Measurements from ENCODE around the gene MRPS6. TPM values are rescaled to one million over a fixed set of nuclear protein-coding genes. Genes with fewer than 3 reads are reported as not detected.

MRPS6 gene
- total RNA-seq, 1 donor: 19.2 TPM

DNA sequence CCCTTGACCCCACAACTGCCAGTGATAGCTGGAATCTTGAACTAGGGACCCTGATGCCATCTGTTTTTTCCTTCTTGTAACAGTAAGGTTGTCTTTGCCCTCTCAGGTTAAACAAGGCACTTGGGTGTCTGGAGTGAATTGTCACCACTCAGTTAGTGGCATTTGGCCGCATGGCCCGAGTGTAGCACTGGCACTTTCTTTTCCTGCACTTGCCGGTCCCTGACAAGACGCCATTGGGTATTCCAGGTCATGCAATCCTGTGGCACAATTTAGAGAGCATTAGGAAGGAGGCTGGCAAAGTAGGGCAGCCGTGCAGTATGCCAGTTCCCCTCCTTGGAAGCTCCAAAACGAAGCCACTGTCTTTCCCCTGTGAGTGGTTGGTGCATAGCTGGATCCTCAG is 70.8 kb downstream of the MRPS6 start:
- Histone ChIP-seq H3K79me2 (ENCODE audit: insufficient read depth, low read length) (peaks cover 37% of the 10 kb centered on the region), H4K20me1 (ENCODE audit: insufficient read depth, low read length) (peaks cover 9% of the 10 kb centered on the region), H2AFZ (ENCODE audit: low read length) (no peak overlapping the region), H3K4me2 (ENCODE audit: insufficient read depth, low read length) (no peak overlapping the region), H3K4me1 (ENCODE audit: insufficient read depth, low read length) (peaks cover 13% of the 10 kb centered on the region), H3K4me3 (ENCODE audit: insufficient read depth, low read length) (no peak overlapping the region), H3K36me3 (ENCODE audit: insufficient read depth, low read length) (peaks cover 25% of the 10 kb centered on the region), H3K9me3 (ENCODE audit: low read depth, low read length) (no peaks in the 10 kb centered on the region), H3K27me3 (ENCODE audit: insufficient read depth, low read length) (no peaks in the 10 kb centered on the region), H3K27ac (ENCODE audit: low read depth, low read length) (no peak overlapping the region)
- TF ChIP-seq CTCF (IDR thresholded peaks at IDR 0.05; ENCODE audit: extremely low read depth, low read depth, low read length): no peak
- no peak for DNase-seq (ENCODE audit: insufficient read length, low spot score, missing footprints)

- H3K79me2 ChIP-seq (ENCODE audit: insufficient read depth, low read length): peaks cover 5% of the 10 kb centered on the region
- no peak overlapping the region for H3K4me3 ChIP-seq (ENCODE audit: insufficient read depth, low read length)
- no peak overlapping the region for H3K4me2 ChIP-seq (ENCODE audit: insufficient read depth, low read length)
- H3K4me1 ChIP-seq (ENCODE audit: insufficient read depth, low read length): peaks cover 13% of the 10 kb centered on the region
- DNase-seq (ENCODE audit: insufficient read length, low spot score, missing footprints): peak; percentile 69
- H3K27me3 ChIP-seq (ENCODE audit: insufficient read depth, low read length): no peaks in the 10 kb centered on the region
- no peak overlapping the region for H3K27ac ChIP-seq (ENCODE audit: low read depth, low read length)
- H2AFZ ChIP-seq (ENCODE audit: low read length): no peak overlapping the region
- H3K36me3 ChIP-seq (ENCODE audit: insufficient read depth, low read length): peaks cover 17% of the 10 kb centered on the region
- no peak for TF ChIP-seq CTCF (IDR thresholded peaks at IDR 0.05; ENCODE audit: extremely low read depth, low read depth, low read length)
- no peaks in the 10 kb centered on the region for H3K9me3 ChIP-seq (ENCODE audit: low read depth, low read length)
- H4K20me1 ChIP-seq (ENCODE audit: insufficient read depth, low read length): peaks cover 9% of the 10 kb centered on the region
Observed at GRCh38 chr21:34147792-34148418, 74.5 kb downstream of the MRPS6 start.

DNA sequence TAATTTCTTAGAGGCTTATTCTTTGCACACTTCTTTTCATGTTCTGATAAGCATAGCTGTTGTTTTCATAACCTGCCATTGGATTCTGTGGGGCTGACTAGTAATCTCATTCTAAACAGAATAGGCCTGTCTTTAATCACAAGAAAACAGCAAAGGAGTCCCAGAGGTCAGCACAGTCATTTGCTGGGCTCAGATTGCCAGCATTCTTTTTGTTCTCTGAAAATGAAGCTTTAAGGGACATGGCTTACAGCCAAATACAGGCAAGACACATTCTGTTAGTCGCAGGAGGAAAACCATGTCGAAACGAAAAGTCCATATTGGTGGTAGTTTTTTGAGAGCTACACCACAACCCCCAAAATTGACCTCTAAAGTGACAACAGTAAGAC is 75.0 kb downstream of the MRPS6 start:
- TF ChIP-seq CTCF (IDR thresholded peaks at IDR 0.05; ENCODE audit: extremely low read depth, low read depth, low read length): no peak
- H3K36me3 ChIP-seq (ENCODE audit: insufficient read depth, low read length): peaks cover 16% of the 10 kb centered on the region
- H3K4me1 ChIP-seq (ENCODE audit: insufficient read depth, low read length): peaks cover 13% of the 10 kb centered on the region
- peaks cover 3% of the 10 kb centered on the region for H3K79me2 ChIP-seq (ENCODE audit: insufficient read depth, low read length)
- no peak for DNase-seq (ENCODE audit: insufficient read length, low spot score, missing footprints)
- no peak overlapping the region for H2AFZ ChIP-seq (ENCODE audit: low read length)
- no peak overlapping the region for H3K27ac ChIP-seq (ENCODE audit: low read depth, low read length)
- H3K4me2 ChIP-seq (ENCODE audit: insufficient read depth, low read length): no peak overlapping the region
- peaks cover 9% of the 10 kb centered on the region for H4K20me1 ChIP-seq (ENCODE audit: insufficient read depth, low read length)
- no peaks in the 10 kb centered on the region for H3K9me3 ChIP-seq (ENCODE audit: low read depth, low read length)
- H3K27me3 ChIP-seq (ENCODE audit: insufficient read depth, low read length): no peaks in the 10 kb centered on the region
- no peak overlapping the region for H3K4me3 ChIP-seq (ENCODE audit: insufficient read depth, low read length)

DNA sequence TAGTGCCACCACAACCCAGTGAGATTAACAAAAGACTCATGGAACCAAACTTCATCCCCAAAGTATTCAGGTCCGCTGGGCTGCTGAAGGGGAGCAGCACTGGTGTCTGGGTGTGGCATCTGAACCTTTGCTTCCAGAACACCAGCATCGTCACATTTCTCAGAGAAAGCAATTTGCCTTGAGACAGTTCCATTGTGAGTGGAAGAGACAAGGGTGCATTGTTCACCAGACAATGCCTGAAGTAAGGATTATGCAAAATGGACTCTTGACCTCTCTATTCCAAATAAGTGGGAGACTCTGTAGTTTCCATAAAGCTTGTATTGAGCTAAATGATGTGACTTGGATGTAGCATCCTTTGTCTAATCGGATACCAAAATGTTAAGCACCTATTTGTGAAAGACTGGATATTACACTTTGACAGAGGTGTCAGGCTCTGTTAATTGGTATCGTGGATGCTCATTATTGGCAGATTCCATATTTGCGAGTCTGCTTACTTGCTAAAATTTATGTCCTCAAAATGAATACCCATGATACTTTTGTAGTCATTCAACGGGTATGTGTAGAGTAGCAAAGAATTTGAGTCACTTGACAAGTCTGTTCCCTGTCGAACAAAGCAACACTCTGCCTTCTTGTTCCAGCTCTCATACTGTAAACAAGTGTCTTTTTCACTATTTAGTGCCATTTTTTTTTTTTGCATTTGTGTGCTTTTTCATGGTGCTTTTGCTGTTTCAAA is 75.6 kb downstream of the MRPS6 start:
- Histone ChIP-seq H3K4me1 (ENCODE audit: insufficient read depth, low read length) (peaks cover 13% of the 10 kb centered on the region), H4K20me1 (ENCODE audit: insufficient read depth, low read length) (peaks cover 9% of the 10 kb centered on the region), H2AFZ (ENCODE audit: low read length) (no peak overlapping the region), H3K36me3 (ENCODE audit: insufficient read depth, low read length) (peaks cover 11% of the 10 kb centered on the region), H3K79me2 (ENCODE audit: insufficient read depth, low read length) (peaks cover 3% of the 10 kb centered on the region), H3K4me3 (ENCODE audit: insufficient read depth, low read length) (no peak overlapping the region), H3K4me2 (ENCODE audit: insufficient read depth, low read length) (no peak overlapping the region), H3K27me3 (ENCODE audit: insufficient read depth, low read length) (no peaks in the 10 kb centered on the region), H3K9me3 (ENCODE audit: low read depth, low read length) (no peaks in the 10 kb centered on the region), H3K27ac (ENCODE audit: low read depth, low read length) (no peak overlapping the region)
- TF ChIP-seq CTCF (IDR thresholded peaks at IDR 0.05; ENCODE audit: extremely low read depth, low read depth, low read length): no peak
- peak; percentile 39 for DNase-seq (ENCODE audit: insufficient read length, low spot score, missing footprints)
